Mammary epithelial cell (primary cell): Measurements from ENCODE around the gene P4HA2.

ENCODE experiments used
- EZH2 ChIP-seq: IDR thresholded peaks from 2 replicates; pipeline ENCODE4 v1.6.1; 2012; ENCODE audit warnings: low read length, inconsistent platforms, borderline replicate concordance
- TF ChIP-seq, protein P1 (sequence below), 2 donors: IDR thresholded peaks in 1 of 2; conservative IDR thresholded peaks in 1 of 2; 2 replicates each; pipeline ENCODE4 v1.5.1; 2011 to 2012; ENCODE audit warnings: inconsistent platforms in 2 of 2, low read length in 2 of 2, mild to moderate bottlenecking in 2 of 2, control low read depth in 1 of 2, low read depth in 1 of 2; ENCODE audit not compliant: insufficient read depth in 1 of 2; ENCODE audit errors: extremely low read depth in 1 of 2

DNA sequence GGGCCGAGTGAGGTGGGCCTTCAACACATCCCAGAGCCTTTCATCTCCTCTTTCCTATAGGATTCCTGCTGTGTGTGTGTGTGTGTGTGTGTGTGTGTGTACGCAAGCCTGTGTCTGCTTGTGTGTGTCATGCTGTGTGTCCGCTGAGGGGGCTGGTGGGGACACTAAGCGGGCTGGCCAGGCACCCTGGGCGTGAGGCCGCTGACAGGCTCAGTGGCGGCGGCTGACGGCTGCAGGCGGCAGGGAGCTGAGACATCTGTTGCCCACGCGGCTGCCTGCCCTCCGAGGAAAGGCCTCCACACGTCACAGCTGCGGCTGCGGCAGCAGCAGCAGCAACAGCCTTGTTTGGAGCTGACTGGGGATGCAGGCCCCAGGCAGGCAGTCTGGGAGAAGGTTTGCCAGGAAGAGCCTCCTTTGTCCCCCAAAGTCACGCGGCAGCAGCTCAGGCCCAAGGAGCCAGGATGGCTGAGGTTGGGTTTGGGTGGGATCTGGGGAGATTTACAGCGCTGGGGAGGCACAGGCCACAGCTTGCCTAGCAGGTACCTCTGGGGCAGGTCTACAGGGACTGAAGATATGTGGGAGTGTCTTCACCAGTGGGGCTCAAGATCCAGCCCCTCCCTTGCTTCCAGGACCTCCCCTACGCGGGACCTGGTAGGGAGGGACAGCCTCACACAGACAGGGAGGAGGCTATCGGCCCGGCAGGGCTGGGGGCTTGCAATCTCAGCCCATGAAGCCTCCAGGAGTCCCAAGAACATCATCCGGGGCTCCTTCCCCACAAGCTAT is 31.6 kb upstream of the P4HA2 start:
- TF ChIP-seq, protein P1, sequence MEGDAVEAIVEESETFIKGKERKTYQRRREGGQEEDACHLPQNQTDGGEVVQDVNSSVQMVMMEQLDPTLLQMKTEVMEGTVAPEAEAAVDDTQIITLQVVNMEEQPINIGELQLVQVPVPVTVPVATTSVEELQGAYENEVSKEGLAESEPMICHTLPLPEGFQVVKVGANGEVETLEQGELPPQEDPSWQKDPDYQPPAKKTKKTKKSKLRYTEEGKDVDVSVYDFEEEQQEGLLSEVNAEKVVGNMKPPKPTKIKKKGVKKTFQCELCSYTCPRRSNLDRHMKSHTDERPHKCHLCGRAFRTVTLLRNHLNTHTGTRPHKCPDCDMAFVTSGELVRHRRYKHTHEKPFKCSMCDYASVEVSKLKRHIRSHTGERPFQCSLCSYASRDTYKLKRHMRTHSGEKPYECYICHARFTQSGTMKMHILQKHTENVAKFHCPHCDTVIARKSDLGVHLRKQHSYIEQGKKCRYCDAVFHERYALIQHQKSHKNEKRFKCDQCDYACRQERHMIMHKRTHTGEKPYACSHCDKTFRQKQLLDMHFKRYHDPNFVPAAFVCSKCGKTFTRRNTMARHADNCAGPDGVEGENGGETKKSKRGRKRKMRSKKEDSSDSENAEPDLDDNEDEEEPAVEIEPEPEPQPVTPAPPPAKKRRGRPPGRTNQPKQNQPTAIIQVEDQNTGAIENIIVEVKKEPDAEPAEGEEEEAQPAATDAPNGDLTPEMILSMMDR (conservative IDR thresholded peaks at IDR 0.05 in 1 of 2, IDR thresholded peaks at IDR 0.05 in 1 of 2; ENCODE audit: extremely low read depth in 1 of 2, insufficient read depth in 1 of 2, low read depth in 1 of 2, low read length in 2 of 2) = no peak
- TF ChIP-seq EZH2 = no peak
